Glutamatergic neuron (in vitro differentiated cells): ENCODE results near the gene RASAL2. TPM values are rescaled to one million over a fixed set of nuclear protein-coding genes. Genes with fewer than 3 reads are reported as not detected.

ENCODE experiments used
- DNase-seq: peaks from one replicate; pipeline ENCODE4 v3.0.0; 2022
- H3K27ac Mint-ChIP-seq: one replicate; pipeline ENCODE4 v1.8.0; 2020; ENCODE audit warnings: mild to moderate bottlenecking, mixed read lengths, inconsistent platforms; ENCODE audit not compliant: unreplicated experiment
- H3K27me3 Mint-ChIP-seq: one replicate; pipeline ENCODE4 v1.8.0; 2020; ENCODE audit warnings: mild to moderate bottlenecking, moderate library complexity, mixed read lengths, inconsistent platforms; ENCODE audit not compliant: unreplicated experiment
- H3K36me3 Mint-ChIP-seq: one replicate; pipeline ENCODE4 v1.8.0; 2020; ENCODE audit warnings: mild to moderate bottlenecking, mixed read lengths, inconsistent platforms; ENCODE audit not compliant: unreplicated experiment
- H3K4me1 Mint-ChIP-seq: one replicate; pipeline ENCODE4 v1.8.0; 2020; ENCODE audit warnings: mild to moderate bottlenecking, low read depth, mixed read lengths, inconsistent platforms; ENCODE audit not compliant: unreplicated experiment
- H3K4me3 Mint-ChIP-seq: one replicate; pipeline ENCODE4 v1.8.0; 2020; ENCODE audit warnings: mild to moderate bottlenecking, mixed read lengths, inconsistent platforms; ENCODE audit not compliant: unreplicated experiment
- H3K9me3 Mint-ChIP-seq: one replicate; pipeline ENCODE4 v1.8.0; 2020; ENCODE audit warnings: mild to moderate bottlenecking, moderate library complexity, mixed read lengths, inconsistent platforms; ENCODE audit not compliant: unreplicated experiment
- total RNA-seq: library from RNA; stranded (reverse); fragmentation: NEBNext Ultra II Directional; extraction: Animal tissue kit (Norgen Biotek cat#: 25700); gene quantifications from one replicate; pipeline ENCODE4 v1.2.1, GENCODE V29; 2021; ENCODE audit not compliant: unreplicated experiment
- TF ChIP-seq, protein P1 (sequence below): fragments of 200-600 bp; sonication (generic); IDR thresholded peaks from one replicate; pipeline ENCODE4 v1.5.0; 2021; ENCODE audit not compliant: partially characterized antibody, unreplicated experiment

Gene RASAL2
- total RNA-seq, 1 donor from 2014 or later = 12.4 TPM

DNA sequence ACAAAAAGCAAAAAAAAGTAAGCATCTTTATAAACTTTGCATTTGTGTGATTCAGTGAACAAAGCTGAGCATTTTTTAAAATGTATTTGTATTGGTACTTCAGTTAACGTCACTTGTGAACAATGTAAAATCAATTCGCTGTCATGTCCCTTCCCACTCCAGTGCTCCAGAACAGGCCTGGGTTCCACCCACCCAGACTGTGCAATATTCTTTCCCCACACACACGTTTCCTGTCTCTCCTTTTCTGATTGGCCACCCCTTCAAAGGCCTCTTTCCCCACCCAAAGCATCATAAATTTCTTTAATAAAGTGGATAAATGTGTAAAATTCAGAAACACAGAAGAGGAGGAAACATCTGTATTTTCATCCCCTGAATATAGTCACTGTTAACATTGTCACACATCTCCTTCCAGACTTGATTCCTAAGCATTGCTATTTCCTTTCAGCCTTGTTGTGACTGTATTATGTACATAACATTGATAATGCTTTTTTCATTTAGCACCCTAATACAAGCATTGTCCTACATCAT is 390.9 kb downstream of the RASAL2 start:
- H3K36me3 Mint-ChIP-seq = no peaks in the 10 kb centered on the region
- H3K4me3 Mint-ChIP-seq = no peak overlapping the region
- TF ChIP-seq, protein P1, sequence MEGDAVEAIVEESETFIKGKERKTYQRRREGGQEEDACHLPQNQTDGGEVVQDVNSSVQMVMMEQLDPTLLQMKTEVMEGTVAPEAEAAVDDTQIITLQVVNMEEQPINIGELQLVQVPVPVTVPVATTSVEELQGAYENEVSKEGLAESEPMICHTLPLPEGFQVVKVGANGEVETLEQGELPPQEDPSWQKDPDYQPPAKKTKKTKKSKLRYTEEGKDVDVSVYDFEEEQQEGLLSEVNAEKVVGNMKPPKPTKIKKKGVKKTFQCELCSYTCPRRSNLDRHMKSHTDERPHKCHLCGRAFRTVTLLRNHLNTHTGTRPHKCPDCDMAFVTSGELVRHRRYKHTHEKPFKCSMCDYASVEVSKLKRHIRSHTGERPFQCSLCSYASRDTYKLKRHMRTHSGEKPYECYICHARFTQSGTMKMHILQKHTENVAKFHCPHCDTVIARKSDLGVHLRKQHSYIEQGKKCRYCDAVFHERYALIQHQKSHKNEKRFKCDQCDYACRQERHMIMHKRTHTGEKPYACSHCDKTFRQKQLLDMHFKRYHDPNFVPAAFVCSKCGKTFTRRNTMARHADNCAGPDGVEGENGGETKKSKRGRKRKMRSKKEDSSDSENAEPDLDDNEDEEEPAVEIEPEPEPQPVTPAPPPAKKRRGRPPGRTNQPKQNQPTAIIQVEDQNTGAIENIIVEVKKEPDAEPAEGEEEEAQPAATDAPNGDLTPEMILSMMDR = no peak
- DNase-seq = no peak
- H3K27me3 Mint-ChIP-seq = peaks cover 2% of the 10 kb centered on the region
- H3K9me3 Mint-ChIP-seq = peaks cover 2% of the 10 kb centered on the region
- no peak overlapping the region for H3K27ac Mint-ChIP-seq
- no peaks in the 10 kb centered on the region for H3K4me1 Mint-ChIP-seq

DNA sequence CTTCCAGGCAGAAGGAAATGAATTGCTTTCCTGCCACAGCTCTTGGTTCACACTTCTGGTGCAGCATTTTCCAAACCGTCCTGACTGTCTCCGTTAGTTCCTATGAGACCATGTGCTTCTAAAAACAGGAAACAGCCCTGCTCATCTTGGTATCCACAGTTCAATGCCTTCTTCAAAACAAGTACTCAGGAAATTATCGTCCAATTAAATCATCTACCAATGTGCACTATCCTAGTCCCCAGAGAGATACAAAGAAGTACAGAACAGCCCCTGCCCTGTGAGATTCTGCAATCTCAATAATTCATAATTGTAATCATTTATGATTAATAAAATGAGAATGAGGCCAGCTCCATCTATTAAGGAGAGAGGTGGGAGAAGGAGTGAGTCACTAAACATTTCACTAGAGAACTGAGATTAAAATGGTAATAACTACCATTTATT is 391.7 kb downstream of the RASAL2 start:
- no peak overlapping the region for H3K27ac Mint-ChIP-seq
- no peak for DNase-seq

DNA sequence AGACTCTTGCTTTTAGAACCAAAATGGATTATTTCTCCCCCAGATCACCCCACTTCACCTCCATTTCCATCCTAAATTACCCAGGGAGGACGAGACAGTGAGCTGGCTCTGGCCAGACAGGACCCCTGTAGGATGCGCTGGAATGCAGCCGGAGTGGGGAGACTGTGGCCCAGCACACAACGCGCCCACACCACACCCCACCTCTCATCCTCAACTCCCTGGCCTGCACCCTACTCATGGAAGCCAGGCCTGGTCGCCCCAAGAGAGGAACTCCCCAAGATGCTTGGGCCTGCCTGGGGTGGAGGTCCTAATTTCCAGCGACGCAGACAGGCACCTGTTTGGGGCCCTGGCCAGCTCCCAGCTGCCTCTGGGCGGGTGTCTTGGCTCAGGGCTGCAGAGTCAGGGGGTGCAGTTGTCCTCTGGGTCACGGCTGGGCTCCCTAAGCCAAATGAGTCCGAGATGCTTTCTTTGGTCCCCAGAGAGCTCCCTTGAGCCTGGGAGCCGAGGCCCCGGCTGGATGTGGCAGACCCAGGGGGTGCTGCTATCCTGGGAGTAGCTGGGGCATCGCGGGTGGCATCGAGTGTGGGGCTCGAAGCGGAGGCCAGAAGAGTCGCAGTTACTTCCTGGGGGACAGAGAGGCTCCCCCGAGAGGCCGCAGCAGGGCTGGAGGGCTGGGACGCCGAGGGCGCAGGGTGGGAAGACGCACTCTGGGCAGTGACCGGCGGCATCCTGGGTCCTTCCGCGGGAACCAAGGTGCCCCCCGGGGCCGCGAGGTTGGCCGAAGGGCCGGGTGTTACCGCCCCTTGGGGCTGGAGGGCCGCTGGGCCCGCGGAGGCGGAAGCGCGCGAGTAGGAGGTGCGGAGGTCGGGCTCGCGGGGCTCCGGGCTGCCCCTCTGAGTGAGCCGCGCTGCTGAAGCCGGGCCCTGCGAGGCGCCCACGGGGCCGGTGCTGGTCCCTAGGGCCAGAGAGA is 392.5 kb downstream of the RASAL2 start:
- H3K27me3 Mint-ChIP-seq = peaks cover 2% of the 10 kb centered on the region
- H3K4me3 Mint-ChIP-seq = no peak overlapping the region
- TF ChIP-seq, protein P1 = no peak
- no peak for DNase-seq
- peaks cover 5% of the 10 kb centered on the region for H3K9me3 Mint-ChIP-seq
- no peaks in the 10 kb centered on the region for H3K4me1 Mint-ChIP-seq
- H3K36me3 Mint-ChIP-seq = no peaks in the 10 kb centered on the region
- H3K27ac Mint-ChIP-seq = no peak overlapping the region

More for the DNA sequence above, 391.7 kb downstream of the RASAL2 start:
- Mint-ChIP-seq H3K4me1 (no peaks in the 10 kb centered on the region), H3K27me3 (peaks cover 2% of the 10 kb centered on the region), H3K36me3 (no peaks in the 10 kb centered on the region), H3K9me3 (peaks cover 2% of the 10 kb centered on the region), H3K4me3 (no peak overlapping the region)
- TF ChIP-seq, protein P1 = no peak

DNA sequence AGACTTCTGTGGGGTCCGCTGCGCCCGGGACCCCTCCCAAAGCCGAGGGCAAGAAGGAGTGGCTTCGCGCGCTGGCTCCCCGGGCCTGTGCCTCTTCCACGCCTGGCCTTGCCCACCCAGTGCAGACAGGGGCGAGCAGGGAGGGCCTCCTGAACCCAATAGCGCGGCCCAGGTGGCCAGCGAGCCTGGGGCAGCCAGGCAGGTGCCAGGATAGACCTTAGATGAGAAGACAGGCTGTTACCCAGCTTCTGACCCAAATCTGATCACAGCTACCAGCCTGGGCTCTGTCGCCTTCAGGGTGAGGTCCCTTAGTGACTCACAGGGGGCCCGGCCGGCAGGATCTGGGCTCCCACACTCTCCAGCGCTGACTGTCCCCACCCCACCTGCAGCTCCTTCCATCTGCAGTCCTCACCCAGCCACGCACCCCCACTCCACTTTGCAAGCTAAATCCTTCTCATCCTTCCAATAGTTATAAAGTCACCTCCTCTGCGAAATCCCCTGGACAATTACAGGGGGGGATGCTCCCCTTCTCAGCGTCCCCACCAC is 393.2 kb downstream of the RASAL2 start:
- DNase-seq = no peak
- H3K27ac Mint-ChIP-seq = no peak overlapping the region
- peaks cover 8% of the 10 kb centered on the region for H3K9me3 Mint-ChIP-seq
- H3K4me1 Mint-ChIP-seq = no peaks in the 10 kb centered on the region
- TF ChIP-seq, protein P1 = no peak
- H3K36me3 Mint-ChIP-seq = no peaks in the 10 kb centered on the region
- H3K4me3 Mint-ChIP-seq = no peak overlapping the region
- H3K27me3 Mint-ChIP-seq = peaks cover 2% of the 10 kb centered on the region
